ENCODE measurements around the gene PHC2.
A peak's percentile ranks its signal among the peaks of the same experiment; 100 is the strongest.

The PHC2 gene

DNA sequence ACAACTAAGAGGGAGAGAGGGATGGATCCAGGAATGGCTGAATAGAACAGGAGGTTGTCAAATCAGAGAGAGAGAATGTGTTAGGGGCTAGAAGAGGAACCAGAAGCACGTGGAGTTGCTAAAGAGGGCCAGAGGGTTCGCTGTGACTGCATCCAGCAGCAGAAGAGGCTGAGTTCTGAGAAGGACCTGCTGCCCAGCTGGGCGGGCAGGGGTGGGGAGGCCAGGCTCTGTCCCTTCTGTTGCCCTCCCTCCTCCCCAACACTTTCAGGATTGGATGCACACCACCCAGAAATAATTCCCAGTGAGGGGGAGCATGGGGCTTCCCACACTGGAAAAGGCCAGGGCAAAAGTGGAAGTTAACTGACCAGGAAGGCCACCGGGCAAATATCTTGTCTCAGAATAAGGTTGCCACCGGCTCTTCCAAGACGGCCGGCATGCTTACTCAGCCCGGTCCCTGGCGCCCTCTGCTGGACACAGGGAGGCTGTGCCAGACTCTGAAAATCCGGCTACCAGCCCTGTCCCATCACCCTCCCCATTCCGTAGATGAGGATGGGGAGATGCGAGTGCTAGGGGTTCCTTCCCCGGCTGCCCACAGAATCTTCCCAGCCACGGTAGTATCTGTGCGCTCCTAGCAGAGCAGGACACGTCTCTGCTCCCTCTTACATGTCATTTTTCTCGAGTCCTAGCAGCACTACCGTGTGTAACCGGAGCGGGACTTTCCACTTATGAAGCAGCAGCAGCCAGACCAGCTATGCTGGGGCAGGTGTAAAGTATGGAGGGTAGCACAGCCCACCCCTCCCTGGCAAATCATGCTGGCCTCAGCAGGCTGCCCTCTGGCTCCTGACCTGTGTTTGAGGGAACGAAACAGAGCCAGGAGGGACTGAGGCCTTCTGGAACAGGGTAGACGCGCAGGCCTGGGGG, 63.1 kb downstream of the PHC2 start:
- Histone ChIP-seq H3K4me3 (IDR thresholded peaks at IDR 0.05; ENCODE audit: insufficient read depth, low read depth, low read length) (no peak overlapping the region), H3K4me1 (ENCODE audit: low read depth, poor library complexity, severe bottlenecking) (peaks cover 11% of the 10 kb centered on the region), H2AFZ (ENCODE audit: low read depth) (peak overlapping the region; percentile 52; the same call in 1 of the 2 replicates), H4K20me1 (ENCODE audit: insufficient read depth) (no peaks in the 10 kb centered on the region), H3K27me3 (ENCODE audit: insufficient read depth, low read depth) (no peaks in the 10 kb centered on the region), H3K27ac (no peak overlapping the region), H3K79me2 (ENCODE audit: insufficient read depth, low read depth) (no peaks in the 10 kb centered on the region), H3K36me3 (ENCODE audit: insufficient read depth) (no peaks in the 10 kb centered on the region), H3K4me2 (peak overlapping the region; percentile 25; the same call in 1 of the 2 replicates), H3K9ac (no peak overlapping the region)
- TF ChIP-seq, protein P1, sequence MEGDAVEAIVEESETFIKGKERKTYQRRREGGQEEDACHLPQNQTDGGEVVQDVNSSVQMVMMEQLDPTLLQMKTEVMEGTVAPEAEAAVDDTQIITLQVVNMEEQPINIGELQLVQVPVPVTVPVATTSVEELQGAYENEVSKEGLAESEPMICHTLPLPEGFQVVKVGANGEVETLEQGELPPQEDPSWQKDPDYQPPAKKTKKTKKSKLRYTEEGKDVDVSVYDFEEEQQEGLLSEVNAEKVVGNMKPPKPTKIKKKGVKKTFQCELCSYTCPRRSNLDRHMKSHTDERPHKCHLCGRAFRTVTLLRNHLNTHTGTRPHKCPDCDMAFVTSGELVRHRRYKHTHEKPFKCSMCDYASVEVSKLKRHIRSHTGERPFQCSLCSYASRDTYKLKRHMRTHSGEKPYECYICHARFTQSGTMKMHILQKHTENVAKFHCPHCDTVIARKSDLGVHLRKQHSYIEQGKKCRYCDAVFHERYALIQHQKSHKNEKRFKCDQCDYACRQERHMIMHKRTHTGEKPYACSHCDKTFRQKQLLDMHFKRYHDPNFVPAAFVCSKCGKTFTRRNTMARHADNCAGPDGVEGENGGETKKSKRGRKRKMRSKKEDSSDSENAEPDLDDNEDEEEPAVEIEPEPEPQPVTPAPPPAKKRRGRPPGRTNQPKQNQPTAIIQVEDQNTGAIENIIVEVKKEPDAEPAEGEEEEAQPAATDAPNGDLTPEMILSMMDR (conservative IDR thresholded peaks at IDR 0.05; ENCODE audit: low read depth, low read length): peak; percentile 90

DNA sequence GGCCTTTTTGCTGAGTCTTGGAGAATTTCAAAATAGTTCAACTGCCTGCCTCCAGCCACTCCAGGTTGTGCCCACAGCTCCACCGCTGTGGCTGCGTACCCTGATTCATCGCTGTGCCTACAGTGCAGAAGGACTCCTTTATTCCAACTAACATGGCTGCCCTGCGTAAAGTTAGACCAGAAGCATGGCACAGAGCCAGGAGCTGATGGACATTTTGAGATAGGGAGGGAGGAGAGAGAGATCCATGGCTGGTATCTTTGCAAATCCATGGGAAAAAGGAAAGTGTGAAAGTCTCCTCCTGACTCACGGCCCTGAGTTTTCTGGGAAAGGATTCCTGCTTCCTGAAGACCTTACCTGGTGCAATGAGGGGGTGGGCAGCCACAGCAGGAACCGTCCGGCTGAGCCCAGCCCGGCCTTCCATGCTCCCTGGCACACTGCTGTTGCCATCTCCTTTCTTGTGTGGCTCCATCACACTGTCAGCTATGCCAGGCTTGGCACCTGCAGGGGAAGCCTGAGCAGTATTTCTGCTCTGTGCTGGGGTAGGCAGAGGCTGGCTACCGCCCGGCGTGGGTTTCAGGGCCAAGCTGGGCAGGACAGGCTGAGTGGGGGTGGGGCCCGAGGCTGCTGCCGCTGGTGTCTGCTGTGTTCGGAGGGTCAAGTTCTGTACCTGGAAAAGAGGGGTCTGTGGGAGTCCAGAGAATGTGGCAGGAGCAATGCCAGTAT, 64.0 kb downstream of the PHC2 start:
- Histone ChIP-seq H3K79me2 (ENCODE audit: insufficient read depth, low read depth) (no peaks in the 10 kb centered on the region), H3K27ac (no peak overlapping the region), H4K20me1 (ENCODE audit: insufficient read depth) (no peaks in the 10 kb centered on the region), H3K4me1 (ENCODE audit: low read depth, poor library complexity, severe bottlenecking) (peaks cover 11% of the 10 kb centered on the region), H3K4me2 (no peak overlapping the region), H3K4me3 (IDR thresholded peaks at IDR 0.05; ENCODE audit: insufficient read depth, low read depth, low read length) (no peak overlapping the region), H3K27me3 (ENCODE audit: insufficient read depth, low read depth) (no peaks in the 10 kb centered on the region), H2AFZ (ENCODE audit: low read depth) (peak overlapping the region; percentile 52; the same call in 1 of the 2 replicates), H3K9ac (no peak overlapping the region), H3K36me3 (ENCODE audit: insufficient read depth) (no peaks in the 10 kb centered on the region)
- TF ChIP-seq, protein P1 (conservative IDR thresholded peaks at IDR 0.05; ENCODE audit: low read depth, low read length): no peak

DNA sequence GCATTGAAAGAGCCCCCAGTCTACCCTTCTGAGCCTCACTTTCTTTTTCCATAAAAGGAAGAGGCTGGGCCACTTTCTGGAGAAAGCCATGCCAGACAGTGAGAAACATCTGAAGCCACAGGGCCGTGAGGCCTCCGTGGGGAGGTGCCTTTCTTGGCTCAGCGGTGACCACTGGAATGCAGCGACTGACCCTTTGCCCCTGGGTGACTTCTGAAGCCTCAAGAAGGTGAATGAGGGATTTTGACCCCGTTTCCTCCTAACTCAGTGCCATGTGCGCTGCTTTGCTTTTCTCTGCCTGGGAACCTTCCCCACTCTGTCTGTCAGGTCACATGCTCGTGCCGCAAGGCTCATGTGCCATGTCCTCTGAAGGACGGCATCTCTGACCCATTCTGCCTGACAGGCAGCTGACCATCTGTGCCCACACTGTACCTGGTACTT, 65.3 kb downstream of the PHC2 start:
- Histone ChIP-seq H3K27me3 (ENCODE audit: insufficient read depth, low read depth) (no peaks in the 10 kb centered on the region), H3K36me3 (ENCODE audit: insufficient read depth) (no peaks in the 10 kb centered on the region), H4K20me1 (ENCODE audit: insufficient read depth) (no peaks in the 10 kb centered on the region), H3K27ac (no peak overlapping the region), H2AFZ (ENCODE audit: low read depth) (no peak overlapping the region), H3K9ac (no peak overlapping the region), H3K4me2 (no peak overlapping the region), H3K79me2 (ENCODE audit: insufficient read depth, low read depth) (no peaks in the 10 kb centered on the region), H3K4me1 (ENCODE audit: low read depth, poor library complexity, severe bottlenecking) (peaks cover 11% of the 10 kb centered on the region), H3K4me3 (IDR thresholded peaks at IDR 0.05; ENCODE audit: insufficient read depth, low read depth, low read length) (no peak overlapping the region)
- TF ChIP-seq, protein P1 (conservative IDR thresholded peaks at IDR 0.05; ENCODE audit: low read depth, low read length): no peak

DNA sequence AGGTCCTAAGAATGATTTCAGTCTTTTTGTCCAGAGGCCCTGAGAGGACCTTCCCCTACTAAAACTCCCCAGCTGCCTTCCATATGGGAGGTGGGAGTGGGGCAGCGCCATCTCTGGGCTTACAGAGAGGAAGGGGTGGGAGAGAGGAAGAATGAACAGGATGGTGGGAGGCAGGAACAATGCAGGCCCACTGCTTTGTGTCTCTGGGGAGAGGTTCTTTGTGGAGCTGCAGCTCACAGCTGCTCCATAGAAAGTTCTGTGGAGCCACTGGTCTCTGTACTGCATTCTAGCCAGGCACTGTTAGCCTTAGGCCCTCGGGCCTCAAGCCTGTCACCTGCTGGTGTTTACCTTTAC, 66.4 kb downstream of the PHC2 start:
- Histone ChIP-seq H3K4me3 (IDR thresholded peaks at IDR 0.05; ENCODE audit: insufficient read depth, low read depth, low read length) (no peak overlapping the region), H3K27me3 (ENCODE audit: insufficient read depth, low read depth) (no peaks in the 10 kb centered on the region), H2AFZ (ENCODE audit: low read depth) (no peak overlapping the region), H3K79me2 (ENCODE audit: insufficient read depth, low read depth) (no peaks in the 10 kb centered on the region), H3K4me1 (ENCODE audit: low read depth, poor library complexity, severe bottlenecking) (peaks cover 11% of the 10 kb centered on the region), H3K27ac (no peak overlapping the region), H3K9ac (no peak overlapping the region), H4K20me1 (ENCODE audit: insufficient read depth) (no peaks in the 10 kb centered on the region), H3K36me3 (ENCODE audit: insufficient read depth) (no peaks in the 10 kb centered on the region), H3K4me2 (no peak overlapping the region)
- TF ChIP-seq, protein P1 (conservative IDR thresholded peaks at IDR 0.05; ENCODE audit: low read depth, low read length): no peak

All from KMS-11 (cell line).